ENCODE results near the gene COL5A1. TPM values are rescaled to one million over a fixed set of nuclear protein-coding genes. Genes with fewer than 3 reads are reported as not detected.
A peak's percentile ranks its signal among the peaks of the same experiment; 100 is the strongest.

COL5A1 gene
- total RNA-seq, 1 experiment from 2014 or later, result 9.5 TPM

DNA sequence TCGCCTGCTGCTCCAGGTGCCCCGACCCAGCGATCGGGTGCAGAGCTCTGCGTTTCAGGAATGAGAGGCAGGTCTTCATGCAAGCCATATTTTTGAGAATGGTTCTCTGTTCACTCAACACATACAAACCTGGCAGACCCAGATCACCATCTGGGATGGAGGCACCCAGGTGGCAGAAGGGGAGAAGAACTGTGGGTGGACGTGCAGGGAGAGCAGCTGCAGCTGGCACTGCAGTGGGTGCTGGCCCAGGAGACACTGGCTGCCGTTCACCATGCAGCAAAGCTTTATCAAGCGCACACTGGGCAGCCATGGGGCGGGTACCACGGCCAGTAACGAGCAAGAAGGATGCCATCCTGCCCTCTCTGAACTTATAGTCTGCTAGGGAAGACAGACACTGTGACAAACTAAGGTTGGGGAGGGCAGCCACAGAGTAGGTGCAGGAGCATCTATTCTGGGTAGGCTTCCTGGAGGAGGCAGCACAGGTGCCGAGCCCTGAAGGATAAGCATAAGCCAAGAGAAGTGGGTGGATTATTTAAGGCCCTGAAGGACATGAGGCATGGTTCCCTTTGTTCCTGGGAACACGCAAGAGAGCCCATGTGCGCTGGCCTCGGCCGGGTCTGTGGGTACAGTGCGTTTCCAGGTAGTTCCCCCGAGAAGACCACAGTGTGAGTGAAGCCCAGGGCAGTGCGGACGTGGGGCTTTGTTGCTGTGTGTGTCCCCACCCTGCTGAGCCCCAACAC, 192.8 kb downstream of the COL5A1 start:
- no peaks in the 10 kb centered on the region for H4K20me1 ChIP-seq (ENCODE audit: control insufficient read depth, insufficient read depth, insufficient read length)
- H2BK20ac ChIP-seq (ENCODE audit: low read depth, low read length, poor library complexity, severe bottlenecking), result no peak overlapping the region
- no peaks in the 10 kb centered on the region; the same call in 1 of the 2 replicates for H3K27me3 Mint-ChIP-seq (ENCODE audit: low read depth)
- H3K9me3 Mint-ChIP-seq, result no peaks in the 10 kb centered on the region
- no peak overlapping the region for H3K14ac ChIP-seq (ENCODE audit: insufficient read depth, low read length)
- no peak overlapping the region for H3K23ac ChIP-seq (ENCODE audit: insufficient read length, low read depth, low read length)
- TF ChIP-seq, protein P1, sequence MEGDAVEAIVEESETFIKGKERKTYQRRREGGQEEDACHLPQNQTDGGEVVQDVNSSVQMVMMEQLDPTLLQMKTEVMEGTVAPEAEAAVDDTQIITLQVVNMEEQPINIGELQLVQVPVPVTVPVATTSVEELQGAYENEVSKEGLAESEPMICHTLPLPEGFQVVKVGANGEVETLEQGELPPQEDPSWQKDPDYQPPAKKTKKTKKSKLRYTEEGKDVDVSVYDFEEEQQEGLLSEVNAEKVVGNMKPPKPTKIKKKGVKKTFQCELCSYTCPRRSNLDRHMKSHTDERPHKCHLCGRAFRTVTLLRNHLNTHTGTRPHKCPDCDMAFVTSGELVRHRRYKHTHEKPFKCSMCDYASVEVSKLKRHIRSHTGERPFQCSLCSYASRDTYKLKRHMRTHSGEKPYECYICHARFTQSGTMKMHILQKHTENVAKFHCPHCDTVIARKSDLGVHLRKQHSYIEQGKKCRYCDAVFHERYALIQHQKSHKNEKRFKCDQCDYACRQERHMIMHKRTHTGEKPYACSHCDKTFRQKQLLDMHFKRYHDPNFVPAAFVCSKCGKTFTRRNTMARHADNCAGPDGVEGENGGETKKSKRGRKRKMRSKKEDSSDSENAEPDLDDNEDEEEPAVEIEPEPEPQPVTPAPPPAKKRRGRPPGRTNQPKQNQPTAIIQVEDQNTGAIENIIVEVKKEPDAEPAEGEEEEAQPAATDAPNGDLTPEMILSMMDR (conservative IDR thresholded peaks at IDR 0.05), result no peak
- H3K4me3 Mint-ChIP-seq, result no peak overlapping the region
- H3K27ac ChIP-seq (ENCODE audit: insufficient read length, low read depth, low read length), result no peak overlapping the region
- no peak overlapping the region for H4K5ac ChIP-seq (ENCODE audit: insufficient read length, low read depth, low read length)
- H3K27me3 ChIP-seq (ENCODE audit: insufficient read depth, low read length), result no peaks in the 10 kb centered on the region
- no peak overlapping the region for H2BK5ac ChIP-seq (ENCODE audit: insufficient read length, low read length)
- H4K91ac ChIP-seq (ENCODE audit: insufficient read length, low read depth, low read length), result no peak overlapping the region
- H3K4me1 Mint-ChIP-seq, result no peaks in the 10 kb centered on the region
- no CpG with 5 or more reads among the region's 20 CpGs for WGBS (ENCODE audit: extremely low coverage, insufficient read length, low lambda C conversion rate)
- H3K18ac ChIP-seq (ENCODE audit: insufficient read length, low read depth, low read length), result peak overlapping the region; percentile 23
- H3K79me2 ChIP-seq (ENCODE audit: insufficient read depth, low read length), result no peaks in the 10 kb centered on the region
- H3K4me2 ChIP-seq (ENCODE audit: insufficient read depth, insufficient read length, low read length), result no peak overlapping the region
- H4K8ac ChIP-seq (replicated peaks; ENCODE audit: insufficient read length, low read depth, low read length), result no peak overlapping the region
- no peaks in the 10 kb centered on the region for H3K4me1 ChIP-seq (ENCODE audit: insufficient read depth, low read length)
- no peaks in the 10 kb centered on the region for H3K9me3 ChIP-seq (ENCODE audit: control insufficient read depth, low read depth, low read length)
- H3K4ac ChIP-seq (ENCODE audit: low read depth, low read length), result no peak overlapping the region; the same call in 1 of the 2 replicates
- no peak overlapping the region for H3K9ac ChIP-seq (ENCODE audit: extremely low read depth, insufficient read length, low read length)
- no peak overlapping the region; a peak in 1 of 7 replicates for H3K27ac Mint-ChIP-seq
- H2BK15ac ChIP-seq (ENCODE audit: low read depth, low read length), result no peak overlapping the region
- H3K79me1 ChIP-seq (ENCODE audit: insufficient read depth, low read depth, low read length, poor library complexity, severe bottlenecking), result no peaks in the 10 kb centered on the region
- no peak overlapping the region for H3K56ac ChIP-seq (ENCODE audit: insufficient read length, low read depth, low read length)
- H3K36me3 Mint-ChIP-seq (ENCODE audit: insufficient read depth in 1 of 3, low read depth in 3 of 3), result no peaks in the 10 kb centered on the region; a peak in 1 of 7 replicates
- no peak for DNase-seq
- no peak overlapping the region for H3T11ph ChIP-seq (ENCODE audit: low read length)
- H2AFZ ChIP-seq (ENCODE audit: low read length), result no peak overlapping the region
- H2BK12ac ChIP-seq (ENCODE audit: insufficient read length, low read depth, low read length), result no peak overlapping the region
- no peak overlapping the region for H2BK120ac ChIP-seq (ENCODE audit: low read depth, low read length, poor library complexity, severe bottlenecking)
- H3K23me2 ChIP-seq (ENCODE audit: insufficient read length, low read depth, low read length, poor library complexity, severe bottlenecking), result no peaks in the 10 kb centered on the region
- H2AK5ac ChIP-seq (ENCODE audit: insufficient read length, low read length), result no peak overlapping the region
